Mononuclear cell (primary cell): Measurements from ENCODE around the gene GOLGA6L9. TPM values are rescaled to one million over a fixed set of nuclear protein-coding genes. Genes with fewer than 3 reads are reported as not detected.
"Not testable (repeated sequence)": the region's sequence is repeated elsewhere in the genome, so short reads cannot be mapped to it uniquely, and the experiment has no call there.

Experiments
- H3K27me3 ChIP-seq: 2 replicates; pipeline ENCODE4 v1.6.0; 2011; ENCODE audit warnings: low read length, control low read depth; ENCODE audit not compliant: insufficient read depth
- H3K4me1 ChIP-seq: 2 replicates; pipeline ENCODE4 v1.5.1; 2011; ENCODE audit warnings: mild to moderate bottlenecking, low read length, control low read depth; ENCODE audit not compliant: insufficient read depth
- H3K4me3 ChIP-seq: 2 replicates; pipeline ENCODE4 v1.5.1; 2011; ENCODE audit warnings: mild to moderate bottlenecking, low read length, moderate library complexity
- H3K9me3 ChIP-seq: 2 replicates; pipeline ENCODE4 v1.5.1; 2011; ENCODE audit warnings: low read depth, mild to moderate bottlenecking, control low read depth, low read length
- total RNA-seq: library from RNA; depleted of rRNA; stranded (reverse); fragments of >200 nt; gene quantifications from one replicate; pipeline ENCODE4 v1.2.3, GENCODE V29; 2012

The GOLGA6L9 gene
- total RNA-seq, result 1.7 TPM

GRCh38 chr15:82429693-82430092 is at the start of gene GOLGA6L9:
TSS of gene GOLGA6L9 (plus strand) at chr15:82429816. CDS start at chr15:82430080, 264 bp downstream.
- H3K4me3 ChIP-seq, H3K4me1 ChIP-seq, H3K27me3 ChIP-seq, H3K9me3 ChIP-seq: not testable (repeated sequence)

GRCh38 chr15:82381330-82381955 is 48.2 kb upstream of the GOLGA6L9 start:
- not testable (repeated sequence) for H3K9me3 ChIP-seq, H3K4me3 ChIP-seq, H3K4me1 ChIP-seq, H3K27me3 ChIP-seq

GRCh38 chr15:82387209-82387608 is 42.4 kb upstream of the GOLGA6L9 start:
- H3K4me3 ChIP-seq, H3K9me3 ChIP-seq, H3K4me1 ChIP-seq, H3K27me3 ChIP-seq: not testable (repeated sequence)

- H3K4me1 ChIP-seq, H3K27me3 ChIP-seq, H3K9me3 ChIP-seq, H3K4me3 ChIP-seq: not testable (repeated sequence)
Observed at GRCh38 chr15:82390152-82390551, 39.5 kb upstream of the GOLGA6L9 start.

GRCh38 chr15:82392077-82392476 is 37.5 kb upstream of the GOLGA6L9 start:
- not testable (repeated sequence) for H3K4me3 ChIP-seq, H3K9me3 ChIP-seq, H3K27me3 ChIP-seq, H3K4me1 ChIP-seq

- Histone ChIP-seq H3K9me3 (no peaks in the 10 kb centered on the region), H3K4me3 (no peak overlapping the region), H3K27me3 (no peaks in the 10 kb centered on the region), H3K4me1 (no peaks in the 10 kb centered on the region)
Observed at GRCh38 chr15:82393671-82394070, 35.9 kb upstream of the GOLGA6L9 start.

- H3K9me3 ChIP-seq, H3K4me1 ChIP-seq, H3K4me3 ChIP-seq, H3K27me3 ChIP-seq: not testable (repeated sequence)
Observed at GRCh38 chr15:82395788-82396187, 33.8 kb upstream of the GOLGA6L9 start.

GRCh38 chr15:82397817-82398216 is 31.8 kb upstream of the GOLGA6L9 start:
- Histone ChIP-seq H3K4me3 (no peak overlapping the region), H3K9me3 (no peaks in the 10 kb centered on the region), H3K27me3 (no peaks in the 10 kb centered on the region), H3K4me1 (no peaks in the 10 kb centered on the region)

GRCh38 chr15:82398785-82399184 is 30.8 kb upstream of the GOLGA6L9 start:
- H3K4me3 ChIP-seq, result no peak overlapping the region
- H3K4me1 ChIP-seq, result no peaks in the 10 kb centered on the region
- H3K27me3 ChIP-seq, result no peaks in the 10 kb centered on the region
- no peaks in the 10 kb centered on the region for H3K9me3 ChIP-seq

GRCh38 chr15:82399366-82400103 is 30.1 kb upstream of the GOLGA6L9 start:
- H3K4me3 ChIP-seq, result not testable (repeated sequence)

GRCh38 chr15:82401918-82402317 is 27.7 kb upstream of the GOLGA6L9 start:
- not testable (repeated sequence) for H3K4me3 ChIP-seq, H3K4me1 ChIP-seq, H3K9me3 ChIP-seq, H3K27me3 ChIP-seq

More at GRCh38 chr15:82399366-82400103, 30.1 kb upstream of the GOLGA6L9 start:
- H3K9me3 ChIP-seq, H3K27me3 ChIP-seq, H3K4me1 ChIP-seq: not testable (repeated sequence)

GRCh38 chr15:82402341-82402740 is 27.3 kb upstream of the GOLGA6L9 start:
- H3K27me3 ChIP-seq, H3K4me3 ChIP-seq, H3K4me1 ChIP-seq, H3K9me3 ChIP-seq: not testable (repeated sequence)

GRCh38 chr15:82406211-82406610 is 23.4 kb upstream of the GOLGA6L9 start:
- not testable (repeated sequence) for H3K4me1 ChIP-seq, H3K4me3 ChIP-seq, H3K9me3 ChIP-seq, H3K27me3 ChIP-seq

- not testable (repeated sequence) for H3K4me3 ChIP-seq, H3K4me1 ChIP-seq, H3K9me3 ChIP-seq, H3K27me3 ChIP-seq
Observed at GRCh38 chr15:82410306-82410705, 19.3 kb upstream of the GOLGA6L9 start.

- H3K4me1 ChIP-seq, H3K27me3 ChIP-seq: not testable (repeated sequence)
Observed at GRCh38 chr15:82411595-82411994, 18.0 kb upstream of the GOLGA6L9 start.

GRCh38 chr15:82414525-82415191 is 15.0 kb upstream of the GOLGA6L9 start:
- H3K4me1 ChIP-seq, H3K27me3 ChIP-seq, H3K9me3 ChIP-seq, H3K4me3 ChIP-seq: not testable (repeated sequence)

More at GRCh38 chr15:82411595-82411994, 18.0 kb upstream of the GOLGA6L9 start:
- H3K9me3 ChIP-seq, H3K4me3 ChIP-seq: not testable (repeated sequence)
